GM18909 (cell line): ENCODE data around the gene RANBP1.

Experiments used
- ATAC-seq: cut with Tn5 transposase; IDR thresholded peaks from one replicate; pipeline ENCODE4 v1.9.1; 2021; ENCODE audit warnings: mild to moderate bottlenecking; ENCODE audit not compliant: unreplicated experiment, poor library complexity

The RANBP1 gene

DNA sequence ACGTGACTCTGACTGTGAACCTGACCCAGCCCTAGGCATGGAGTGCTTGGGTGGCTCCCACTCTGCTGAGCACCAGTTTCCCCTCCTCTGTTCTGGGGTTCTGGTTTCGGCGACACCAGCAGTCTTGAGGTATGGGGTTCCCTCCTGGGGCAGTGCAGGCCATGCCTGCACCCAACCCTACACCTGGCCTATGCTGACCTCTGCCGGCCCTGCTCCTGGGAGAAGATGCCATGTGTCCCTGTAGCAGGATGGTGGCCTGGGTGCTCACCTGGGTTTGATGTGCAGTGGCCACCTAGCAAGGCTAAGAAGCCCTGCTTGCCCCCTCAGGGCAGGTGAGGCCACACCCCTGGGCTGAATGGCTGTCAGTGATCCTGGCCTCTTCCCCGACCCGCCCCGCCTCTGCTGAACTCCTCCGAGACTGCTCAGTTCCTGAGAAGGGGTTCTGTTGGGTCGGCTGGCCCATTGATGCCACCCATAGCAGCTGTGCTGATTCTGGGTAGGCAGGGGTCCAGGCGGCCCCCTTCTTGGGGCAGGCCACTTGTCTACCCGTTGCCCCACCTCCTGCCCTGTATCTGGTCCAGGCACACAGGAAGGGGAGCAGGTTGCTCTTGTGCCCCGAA lies 18.1 kb downstream of the RANBP1 start:
- no peak for ATAC-seq

DNA sequence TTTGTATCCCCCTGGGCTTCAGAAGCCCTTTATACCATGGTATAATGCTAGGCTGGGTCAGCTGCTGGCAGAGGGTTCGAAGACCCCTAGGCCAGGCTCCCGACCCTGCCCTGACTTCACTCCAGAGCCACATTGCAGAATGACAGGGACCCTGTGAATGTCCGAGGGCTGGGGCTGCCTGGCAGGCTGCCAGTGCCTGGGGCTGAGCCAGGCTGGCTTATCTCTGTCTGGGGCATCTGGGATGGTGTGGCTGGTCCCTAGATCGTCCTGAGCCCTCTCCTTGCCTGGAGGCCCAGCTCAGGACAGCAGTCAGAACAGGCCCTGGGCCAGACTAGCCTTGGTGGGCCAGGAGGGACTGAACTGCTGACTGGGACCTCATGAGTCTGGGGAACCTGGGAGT lies 19.4 kb downstream of the RANBP1 start:
- ATAC-seq = no peak

DNA sequence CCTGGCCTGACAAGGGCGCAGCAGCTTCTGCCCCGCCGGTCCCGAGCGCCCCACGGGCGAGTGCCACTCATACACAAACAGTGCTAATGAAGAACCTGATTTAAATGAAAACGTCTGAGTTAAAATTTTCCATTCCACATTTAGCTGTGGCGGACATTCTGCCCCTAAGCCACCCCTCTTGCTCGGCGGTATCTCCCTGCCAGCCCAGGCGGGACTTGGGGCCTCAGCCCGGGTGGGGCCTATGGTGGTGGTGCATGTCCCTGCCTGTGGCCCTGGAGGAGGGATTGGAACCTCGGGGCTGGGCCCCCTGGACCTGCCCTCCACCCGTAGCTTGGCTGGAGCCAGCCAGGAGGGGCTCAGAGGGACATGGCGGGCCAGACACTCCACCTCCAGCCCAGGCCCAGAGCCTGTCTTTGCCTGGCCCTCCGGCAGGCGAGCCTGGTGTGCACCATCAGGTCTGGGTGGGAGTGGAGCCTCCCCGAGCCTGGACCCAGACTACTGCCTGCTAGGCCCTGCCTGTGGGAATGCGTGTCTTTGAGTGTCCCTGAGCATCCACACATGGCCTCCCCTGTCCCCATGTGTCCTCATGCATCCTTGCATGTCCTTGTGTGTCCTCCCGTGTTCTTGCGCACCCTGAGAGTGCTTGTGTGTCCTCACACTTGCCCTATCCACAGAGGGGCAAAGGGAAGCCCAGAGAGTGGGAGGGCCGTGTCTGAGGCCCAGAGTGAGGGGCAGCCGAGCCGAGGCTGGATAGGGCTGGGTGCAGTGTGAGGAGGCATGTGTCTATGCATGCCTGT lies 20.1 kb downstream of the RANBP1 start:
- no peak for ATAC-seq

DNA sequence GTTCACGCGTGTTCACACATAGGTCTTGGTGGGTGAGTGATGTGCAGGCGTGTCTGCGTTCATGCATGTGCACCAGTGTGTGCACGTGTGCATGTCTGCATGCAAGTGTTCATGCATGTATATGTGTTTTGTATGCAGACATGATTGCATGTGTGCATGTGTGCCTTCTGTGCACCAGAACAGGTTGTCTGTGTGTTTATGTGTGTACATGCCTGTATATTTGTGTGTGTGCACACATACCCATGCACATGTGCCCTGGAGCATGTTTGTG lies 20.6 kb downstream of the RANBP1 start:
- ATAC-seq = no peak

DNA sequence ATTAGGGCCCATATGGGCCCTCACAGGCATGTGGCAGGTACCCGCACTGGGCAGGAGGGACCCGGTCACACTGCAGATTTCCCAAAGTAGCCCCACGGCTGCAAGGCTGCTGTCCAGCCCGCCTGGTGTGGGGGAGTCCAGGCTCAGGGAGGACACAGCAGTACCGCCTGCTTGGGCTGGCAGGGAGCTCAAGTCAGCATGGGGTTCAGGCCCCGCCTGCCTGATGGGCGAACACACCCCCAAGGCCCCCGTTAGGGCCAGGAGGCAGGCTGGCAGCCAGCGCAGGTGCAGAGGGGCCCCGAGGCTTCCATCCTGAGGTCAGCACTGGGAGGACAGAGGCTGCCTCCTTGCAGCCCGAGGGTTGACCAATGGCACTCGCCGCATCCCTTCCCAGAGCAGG lies 21.2 kb downstream of the RANBP1 start:
- no peak for ATAC-seq

DNA sequence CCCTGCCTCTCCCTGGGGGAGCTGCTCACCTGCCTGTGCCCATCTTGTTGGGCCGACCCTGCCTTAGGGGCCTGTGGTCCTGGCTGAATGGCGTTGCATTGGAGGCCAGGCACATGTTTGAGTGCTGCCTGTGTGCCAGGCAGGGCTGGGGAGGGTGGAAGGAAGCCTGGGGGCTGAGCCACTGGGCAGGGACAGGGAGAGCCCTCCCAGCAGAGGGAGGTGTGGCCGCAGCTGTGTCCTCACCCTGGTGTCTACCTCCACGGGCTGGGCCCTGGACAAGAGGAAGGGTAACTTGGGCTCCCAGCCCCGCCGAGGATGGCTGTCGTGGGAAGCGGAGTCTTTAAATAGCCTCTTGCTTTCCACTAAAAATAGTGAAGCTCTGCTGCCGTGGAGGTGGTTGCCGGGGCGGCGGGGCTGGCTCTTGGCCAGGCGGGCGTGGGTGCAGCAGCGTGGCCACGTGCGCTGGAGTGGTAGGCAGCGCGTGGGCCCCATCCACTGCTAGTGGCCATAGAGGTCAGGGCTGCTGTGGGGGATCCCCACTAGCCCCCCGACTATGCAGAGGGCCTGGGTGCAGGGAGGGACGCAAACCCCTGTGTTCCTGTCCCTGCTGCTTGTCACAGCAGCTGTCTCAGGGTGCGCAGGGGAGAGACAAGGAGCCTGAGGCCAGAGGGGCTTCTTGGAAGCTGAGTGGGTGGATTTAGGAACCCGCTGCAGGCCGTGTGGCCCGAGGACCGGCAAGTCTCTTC lies 21.9 kb downstream of the RANBP1 start:
- ATAC-seq = no peak

DNA sequence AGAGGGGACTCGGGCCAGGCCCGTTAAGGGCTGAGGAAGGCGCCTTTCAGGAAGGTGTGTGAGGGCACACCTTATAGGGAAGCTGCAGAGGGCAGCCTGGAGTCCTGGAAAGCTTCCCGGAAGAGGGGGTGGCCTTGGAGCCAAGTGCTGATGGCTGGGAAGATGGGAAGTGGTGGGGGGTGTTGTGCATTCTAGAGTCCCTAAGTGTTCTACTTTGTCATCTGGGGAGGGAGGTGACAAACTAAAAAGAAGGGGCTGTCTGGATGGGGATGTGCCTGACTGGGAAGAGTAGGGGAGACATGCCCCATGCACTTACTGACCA lies 22.5 kb downstream of the RANBP1 start:
- no peak for ATAC-seq

DNA sequence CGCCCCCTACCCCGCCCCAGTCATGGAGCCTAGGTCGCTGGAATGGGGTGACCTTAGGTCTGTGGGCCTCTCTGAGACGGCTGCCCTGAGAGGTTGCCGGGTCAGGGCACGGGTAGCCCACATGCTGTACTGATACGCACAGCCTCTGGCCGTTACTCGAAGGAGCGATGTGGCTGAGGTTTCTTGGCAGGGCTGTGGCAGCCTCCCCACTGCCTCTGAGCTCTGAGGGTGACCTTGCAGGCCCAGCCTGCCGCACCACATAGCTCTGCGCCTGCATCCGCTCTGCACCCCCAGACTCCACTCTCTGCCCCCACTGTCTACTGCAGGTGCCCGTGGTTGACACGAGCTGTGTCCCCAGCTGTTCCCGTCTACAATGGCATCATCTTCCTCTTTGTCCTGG lies 23.0 kb downstream of the RANBP1 start:
- no peak for ATAC-seq

DNA sequence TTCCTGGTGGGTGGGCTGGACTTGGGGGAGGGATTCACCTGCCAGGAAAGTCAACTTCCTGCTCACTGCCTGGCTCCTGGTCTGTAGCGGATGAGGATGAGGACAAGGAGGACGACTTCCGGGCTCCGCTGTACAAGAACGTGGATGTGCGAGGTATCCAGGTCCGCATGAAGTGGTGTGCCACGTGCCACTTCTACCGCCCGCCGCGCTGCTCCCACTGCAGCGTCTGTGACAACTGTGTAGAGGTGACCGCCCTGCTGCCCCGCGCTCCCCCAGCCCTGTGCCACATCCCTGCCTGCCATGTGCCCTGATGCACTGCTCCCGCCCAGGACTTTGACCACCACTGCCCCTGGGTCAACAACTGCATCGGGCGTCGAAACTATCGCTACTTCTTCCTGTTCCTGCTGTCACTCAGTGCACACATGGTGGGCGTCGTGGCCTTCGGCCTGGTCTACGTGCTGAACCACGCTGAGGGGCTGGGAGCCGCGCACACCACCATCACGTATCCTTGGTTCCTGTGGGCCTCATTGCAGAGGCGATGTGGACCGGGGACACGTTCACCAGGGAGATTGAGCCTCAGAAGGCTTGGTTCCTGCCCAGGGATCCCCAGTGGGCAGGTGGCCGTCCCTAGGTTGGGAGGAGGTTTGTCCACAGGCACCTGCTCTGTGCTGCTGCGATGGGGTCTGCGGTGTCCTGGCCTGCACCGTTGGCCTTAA lies 23.6 kb downstream of the RANBP1 start:
- no peak for ATAC-seq

DNA sequence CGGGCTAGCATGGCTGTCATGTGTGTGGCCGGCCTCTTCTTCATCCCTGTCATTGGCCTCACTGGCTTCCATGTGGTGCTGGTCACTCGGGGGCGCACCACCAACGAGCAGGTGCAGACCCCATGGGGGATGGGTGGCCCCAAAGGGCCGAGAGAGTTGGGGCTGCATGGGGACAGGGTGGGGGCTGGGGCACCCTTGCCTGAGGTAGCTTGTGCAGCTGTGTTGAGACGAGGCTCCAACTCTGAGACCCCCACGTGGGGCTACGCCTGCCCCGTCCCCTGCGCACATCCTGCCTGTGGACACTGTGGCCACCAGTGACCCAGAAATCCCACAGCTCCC lies 24.2 kb downstream of the RANBP1 start:
- ATAC-seq = no peak

DNA sequence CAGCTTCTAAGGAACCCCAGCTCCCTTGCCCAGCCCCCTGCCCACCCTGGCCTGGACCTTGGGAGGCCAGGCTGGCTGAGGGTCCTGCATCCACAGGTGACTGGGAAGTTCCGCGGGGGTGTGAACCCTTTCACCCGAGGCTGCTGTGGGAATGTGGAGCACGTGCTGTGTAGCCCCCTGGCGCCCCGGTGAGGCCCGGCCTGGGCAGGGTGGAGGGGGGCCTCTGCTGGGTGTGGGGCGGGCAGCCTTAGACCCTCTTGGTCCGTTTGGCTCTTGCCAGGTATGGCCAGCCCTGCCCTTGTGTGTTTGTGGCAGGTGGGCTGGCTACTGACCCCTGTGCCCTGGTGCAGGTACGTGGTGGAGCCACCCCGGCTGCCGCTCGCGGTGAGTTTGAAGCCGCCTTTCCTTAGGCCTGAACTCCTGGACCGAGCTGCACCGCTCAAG lies 24.6 kb downstream of the RANBP1 start:
- no peak for ATAC-seq

DNA sequence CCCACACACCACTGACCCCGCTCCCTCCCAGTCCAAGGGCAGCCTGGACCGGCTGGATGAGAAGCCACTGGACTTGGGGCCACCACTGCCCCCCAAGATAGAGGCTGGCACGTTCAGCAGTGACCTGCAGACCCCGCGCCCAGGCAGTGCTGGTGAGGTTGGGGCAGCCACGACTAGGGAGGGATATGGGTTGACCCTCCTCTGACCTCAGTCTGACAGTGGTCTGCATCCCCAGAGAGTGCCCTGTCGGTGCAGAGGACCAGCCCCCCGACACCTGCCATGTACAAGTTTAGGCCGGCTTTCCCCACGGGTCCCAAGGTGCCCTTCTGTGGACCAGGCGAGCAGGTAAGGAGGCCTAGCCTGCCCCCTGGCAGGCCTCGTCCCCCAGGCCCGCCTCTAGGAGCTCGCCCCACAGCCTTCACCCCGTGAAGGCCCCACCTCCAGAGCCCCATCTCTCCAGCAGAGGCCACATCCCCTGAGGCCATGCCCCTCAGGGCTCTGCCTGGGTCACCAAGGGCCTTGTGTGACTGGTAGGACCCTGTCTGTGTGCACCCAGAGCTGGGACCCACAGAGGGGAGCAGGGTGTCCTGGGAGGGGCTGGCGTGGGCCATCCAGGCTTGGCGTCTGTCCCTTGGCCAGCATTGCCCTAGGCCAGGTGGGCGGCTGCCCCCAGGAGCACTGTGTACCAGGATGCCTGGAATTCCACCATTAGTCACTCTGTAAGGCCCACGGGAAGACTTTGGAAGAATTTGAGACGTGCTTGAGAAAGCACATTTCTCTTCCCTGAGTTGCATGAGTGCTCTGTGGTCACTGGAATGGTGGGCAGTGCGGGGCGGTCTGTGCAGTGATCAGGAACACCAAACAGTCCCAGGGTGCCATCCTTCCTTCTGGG lies 25.5 kb downstream of the RANBP1 start:
- ATAC-seq = no peak

DNA sequence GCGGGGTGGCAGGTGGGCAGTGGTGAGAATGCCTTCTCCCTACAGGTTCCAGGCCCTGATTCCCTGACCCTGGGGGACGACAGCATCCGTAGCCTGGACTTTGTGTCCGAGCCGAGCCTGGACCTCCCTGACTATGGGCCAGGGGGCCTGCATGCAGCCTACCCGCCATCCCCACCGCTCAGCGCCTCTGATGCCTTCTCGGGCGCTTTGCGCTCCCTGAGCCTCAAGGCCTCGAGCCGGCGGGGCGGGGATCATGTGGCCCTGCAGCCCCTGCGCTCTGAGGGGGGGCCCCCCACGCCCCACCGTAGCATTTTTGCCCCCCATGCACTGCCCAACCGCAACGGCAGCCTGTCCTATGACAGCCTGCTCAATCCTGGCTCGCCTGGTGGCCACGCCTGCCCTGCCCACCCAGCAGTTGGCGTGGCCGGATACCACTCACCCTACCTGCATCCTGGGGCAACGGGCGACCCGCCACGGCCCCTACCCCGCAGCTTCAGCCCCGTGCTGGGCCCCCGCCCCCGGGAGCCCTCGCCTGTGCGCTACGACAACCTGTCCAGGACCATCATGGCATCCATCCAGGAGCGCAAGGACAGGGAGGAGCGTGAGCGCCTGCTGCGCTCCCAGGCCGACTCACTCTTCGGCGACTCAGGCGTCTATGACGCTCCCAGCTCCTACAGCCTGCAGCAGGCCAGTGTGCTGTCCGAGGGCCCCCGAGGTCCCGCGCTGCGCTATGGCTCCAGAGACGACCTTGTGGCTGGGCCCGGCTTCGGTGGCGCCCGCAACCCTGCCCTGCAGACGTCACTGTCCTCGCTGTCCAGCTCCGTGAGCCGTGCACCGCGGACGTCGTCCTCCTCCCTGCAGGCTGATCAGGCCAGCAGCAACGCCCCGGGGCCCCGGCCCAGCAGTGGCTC lies 27.1 kb downstream of the RANBP1 start:
- no peak for ATAC-seq

DNA sequence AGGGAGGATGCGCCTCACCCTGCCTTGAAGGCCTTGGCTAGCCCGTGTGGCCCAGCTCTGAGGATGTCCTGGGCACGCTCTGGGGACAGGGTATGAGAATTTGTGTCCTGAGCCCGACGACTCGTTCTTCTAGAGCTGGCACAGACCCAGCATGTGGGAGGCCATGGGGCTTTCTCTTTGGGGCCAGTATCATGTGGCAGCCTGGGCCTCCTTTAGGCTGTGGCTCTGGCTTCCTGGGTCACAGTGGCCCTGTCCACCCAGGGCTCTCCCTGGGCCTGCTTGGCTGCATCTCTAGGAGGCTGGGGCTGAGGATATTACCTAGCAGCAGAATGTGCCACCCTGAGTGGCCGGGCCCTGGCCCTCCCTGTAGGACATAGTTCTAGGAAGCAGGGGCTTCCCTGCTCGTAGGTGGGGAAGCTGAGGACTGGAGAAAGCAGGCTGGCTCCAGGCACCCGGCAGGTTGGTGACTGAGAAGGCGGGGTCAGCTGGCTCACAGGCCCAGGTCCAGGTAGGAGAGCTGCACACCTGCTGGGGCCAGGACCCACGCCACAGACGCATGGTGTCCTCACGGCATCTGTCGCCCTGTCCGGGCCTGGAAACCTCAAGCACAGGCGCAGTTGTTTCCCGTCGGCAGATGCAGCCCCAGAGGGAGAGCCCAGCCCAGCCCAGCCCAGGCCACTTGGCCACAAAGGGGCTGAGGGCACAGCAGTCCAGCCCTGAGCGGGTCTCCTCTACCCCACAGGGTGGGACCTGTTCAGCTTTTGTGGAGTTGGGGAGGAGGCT lies 28.2 kb downstream of the RANBP1 start:
- ATAC-seq = no peak

DNA sequence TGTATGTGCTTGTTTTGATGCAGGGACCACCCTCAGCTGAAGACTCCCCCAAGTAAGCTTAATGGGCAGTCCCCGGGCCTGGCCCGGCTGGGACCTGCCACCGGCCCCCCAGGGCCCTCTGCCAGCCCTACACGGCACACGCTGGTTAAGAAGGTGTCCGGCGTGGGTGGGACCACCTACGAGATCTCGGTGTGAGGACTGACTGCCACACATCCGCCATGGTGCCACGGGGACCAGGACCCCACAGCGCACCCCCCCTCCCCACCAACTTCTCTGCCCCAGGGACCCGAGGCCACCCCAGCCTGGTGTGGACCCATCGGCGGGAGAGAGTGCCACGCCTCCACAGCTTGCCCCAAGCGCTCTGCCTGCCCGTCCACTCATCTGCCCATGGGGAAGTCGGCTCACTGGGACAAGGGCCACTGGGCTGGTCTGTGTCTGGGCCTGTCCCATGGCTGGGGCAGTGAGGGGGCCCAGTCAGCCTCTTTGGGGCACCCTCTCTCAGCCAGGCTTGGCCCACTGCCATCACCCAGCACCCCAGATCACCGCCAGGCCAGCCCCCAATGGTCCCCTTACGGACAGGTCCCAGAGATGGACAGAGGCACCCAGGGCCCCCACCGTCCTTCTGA lies 29.4 kb downstream of the RANBP1 start:
- ATAC-seq = no peak

DNA sequence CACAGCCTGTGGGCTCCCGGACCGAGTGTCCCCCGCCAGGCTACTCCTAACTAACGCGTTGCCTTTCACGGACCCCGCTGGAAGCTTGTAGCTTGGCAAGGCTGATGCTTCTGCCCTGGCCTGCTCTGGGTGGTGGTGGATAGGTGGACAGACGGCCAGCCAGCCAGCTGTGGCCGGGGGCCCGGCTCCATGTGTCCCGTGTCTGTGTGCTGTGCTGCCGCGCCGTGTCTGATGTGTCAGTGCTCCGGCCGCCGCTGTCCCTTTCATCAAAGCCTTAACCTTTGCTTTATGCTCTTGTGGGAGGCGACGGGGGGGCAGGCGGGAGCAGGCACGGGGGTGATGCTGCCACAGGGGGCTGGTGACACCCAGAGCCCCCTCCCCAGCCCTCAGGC lies 29.9 kb downstream of the RANBP1 start:
- ATAC-seq = no peak

DNA sequence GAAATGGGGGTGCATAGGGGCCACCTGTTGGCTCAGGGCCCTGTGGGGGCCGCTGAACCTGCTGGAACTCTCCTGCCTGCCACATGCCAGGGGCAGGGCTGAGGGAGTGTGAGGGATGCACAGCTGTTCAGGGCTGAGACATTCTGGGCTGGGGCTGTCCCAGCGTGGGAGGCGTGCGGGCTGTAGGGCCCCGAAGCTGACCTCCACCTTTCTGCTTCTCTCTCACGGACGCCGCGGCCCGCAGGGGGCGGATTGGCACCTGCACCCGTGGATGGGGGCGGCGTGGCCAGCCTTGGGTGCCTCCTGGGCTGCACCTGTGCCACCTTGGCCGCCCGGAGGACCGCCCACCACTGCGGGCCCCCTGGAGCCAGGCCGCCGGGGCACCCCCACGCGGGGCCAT lies 30.9 kb downstream of the RANBP1 start:
- no peak for ATAC-seq
